ENCODE measurements around the gene CYP2C8. TPM values are rescaled to one million over a fixed set of nuclear protein-coding genes. Genes with fewer than 3 reads are reported as not detected.

CYP2C8 gene
- total RNA-seq (2022; extraction: Qiagen RNA extraction; ENCODE audit: low read depth) = not detected in 5 replicates

GRCh38 chr10:95069286-95069685, at the start of gene CYP2C8:
TSS of gene CYP2C8 (minus strand) at chr10:95069497. CDS start at chr10:95069402, 95 bp downstream.

Other genes starting within 250 kb of the CYP2C8 start
- gene CYP2C9, start 130.8 kb downstream of the CYP2C8 start, total RNA-seq (2022; extraction: Qiagen RNA extraction; ENCODE audit: low read depth) = not detected in 5 replicates
- gene ACSM6, start 124.7 kb upstream of the CYP2C8 start, total RNA-seq (2022; extraction: Qiagen RNA extraction; ENCODE audit: low read depth) = not detected in 5 replicates
- gene PDLIM1, start 221.5 kb upstream of the CYP2C8 start, total RNA-seq (2022; extraction: Qiagen RNA extraction; ENCODE audit: low read depth) = 169 to 189 TPM (median 185 TPM) in 5 replicates